ACC112 (cell line): ENCODE measurements around the gene DUSP9.
"Not testable (repeated sequence)": the region's sequence is repeated elsewhere in the genome, so short reads cannot be mapped to it uniquely, and the experiment has no call there.

ENCODE experiments used
- H2AFZ ChIP-seq: fragments of 200-600 bp; sonication (generic); one replicate; pipeline ENCODE4 v1.6.0; 2017; ENCODE audit warnings: antibody characterized with exemption, low read length; ENCODE audit not compliant: unreplicated experiment
- H3K27ac ChIP-seq: fragments of 200-600 bp; sonication (generic); 2 replicates; pipeline ENCODE4 v1.5.1; 2014; ENCODE audit warnings: low read depth, mild to moderate bottlenecking, antibody characterized with exemption, low read length, moderate library complexity
- H3K27me3 ChIP-seq: fragments of 200-600 bp; sonication (generic); 2 replicates; pipeline ENCODE4 v1.6.1; 2014; ENCODE audit warnings: mild to moderate bottlenecking, antibody characterized with exemption, low read length, moderate library complexity, mixed read lengths; ENCODE audit not compliant: insufficient read depth
- H3K36me3 ChIP-seq: fragments of 200-600 bp; sonication (generic); 2 replicates; pipeline ENCODE4 v1.6.1; 2016; ENCODE audit warnings: mild to moderate bottlenecking, antibody characterized with exemption, low read length, moderate library complexity, mixed read lengths; ENCODE audit not compliant: insufficient read depth
- H3K4me1 ChIP-seq: fragments of 200-600 bp; sonication (generic); one replicate; pipeline ENCODE4 v1.6.1; 2016; ENCODE audit warnings: low read length, mixed read lengths; ENCODE audit not compliant: insufficient read depth, unreplicated experiment, control insufficient read depth
- H3K4me3 ChIP-seq: fragments of 200-600 bp; sonication (generic); 2 replicates; pipeline ENCODE4 v1.5.1; 2014; ENCODE audit warnings: mild to moderate bottlenecking, low read depth, low read length
- H3K79me2 ChIP-seq: fragments of 200-600 bp; sonication (generic); one replicate; pipeline ENCODE4 v1.6.0; 2016; ENCODE audit warnings: low read length; ENCODE audit not compliant: control insufficient read depth, unreplicated experiment, insufficient read depth

DUSP9 gene

GRCh38 chrX:153683486-153683885 lies 36.5 kb downstream of the DUSP9 start:
- H3K36me3 ChIP-seq, H3K4me1 ChIP-seq, H3K27me3 ChIP-seq, H3K4me3 ChIP-seq, H3K79me2 ChIP-seq, H2AFZ ChIP-seq, H3K27ac ChIP-seq: not testable (repeated sequence)

DNA sequence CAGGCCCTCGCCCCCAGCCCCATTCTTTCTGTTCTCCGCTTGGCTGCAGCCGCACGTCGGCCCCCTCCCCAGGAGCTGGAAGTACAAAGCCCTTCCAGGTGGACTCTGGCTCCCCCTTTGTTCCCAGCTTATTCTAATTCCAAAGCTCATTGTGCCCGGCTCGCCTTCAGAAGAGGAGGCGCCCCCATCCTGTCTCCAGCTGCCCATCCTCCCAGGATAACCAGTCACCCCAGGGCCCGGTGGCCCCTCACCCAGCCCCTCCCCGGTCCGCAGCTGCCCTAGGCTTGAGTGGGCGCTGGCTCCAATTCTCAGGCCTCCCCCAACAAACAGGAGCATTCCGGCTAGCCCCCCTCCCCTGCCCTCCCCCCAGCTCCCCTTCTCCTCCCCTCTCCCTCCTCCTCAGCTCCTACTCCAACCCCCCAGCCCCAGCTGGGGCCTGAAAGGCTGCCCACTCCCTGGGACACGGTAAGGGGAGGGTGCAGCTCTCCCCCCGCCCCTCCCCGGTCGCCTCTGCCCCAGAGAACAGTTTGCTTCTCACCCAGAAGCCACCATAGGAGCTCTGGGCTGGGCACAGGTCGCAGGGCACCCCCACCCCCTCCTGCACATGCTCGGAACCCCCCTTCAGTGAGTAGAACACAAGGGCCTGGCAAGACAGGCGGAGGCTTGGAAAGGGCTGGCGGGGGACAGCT lies 37.6 kb downstream of the DUSP9 start:
- Histone ChIP-seq H3K36me3 (no peaks in the 10 kb centered on the region), H3K79me2 (no peaks in the 10 kb centered on the region), H2AFZ (no peak overlapping the region), H3K4me3 (no peak overlapping the region), H3K27me3 (no peaks in the 10 kb centered on the region), H3K27ac (no peak overlapping the region), H3K4me1 (no peaks in the 10 kb centered on the region)

DNA sequence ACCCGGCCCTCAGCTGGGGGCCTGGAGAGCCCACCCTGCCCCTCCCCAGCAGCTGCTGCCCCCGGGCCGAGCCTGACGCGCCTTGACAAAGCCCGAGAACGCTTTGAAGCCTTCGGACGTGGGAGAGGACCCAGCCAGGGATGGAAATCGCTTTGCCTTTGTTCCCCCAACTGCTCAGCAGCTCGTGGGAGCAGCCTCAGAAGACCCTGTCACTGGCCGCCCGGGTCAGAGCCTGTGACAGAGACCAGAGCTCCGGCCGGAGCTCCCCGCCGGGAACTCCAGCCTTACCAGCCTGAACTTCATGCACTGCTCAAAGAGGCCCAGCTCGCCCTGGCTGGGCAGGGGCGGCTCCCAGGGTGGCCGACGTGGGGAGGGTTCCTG lies 38.1 kb downstream of the DUSP9 start:
- no peaks in the 10 kb centered on the region for H3K27me3 ChIP-seq
- H3K36me3 ChIP-seq: no peaks in the 10 kb centered on the region
- H3K4me3 ChIP-seq: no peak overlapping the region
- no peaks in the 10 kb centered on the region for H3K79me2 ChIP-seq
- no peak overlapping the region for H2AFZ ChIP-seq
- peaks cover 3% of the 10 kb centered on the region for H3K4me1 ChIP-seq
- H3K27ac ChIP-seq: no peak overlapping the region

DNA sequence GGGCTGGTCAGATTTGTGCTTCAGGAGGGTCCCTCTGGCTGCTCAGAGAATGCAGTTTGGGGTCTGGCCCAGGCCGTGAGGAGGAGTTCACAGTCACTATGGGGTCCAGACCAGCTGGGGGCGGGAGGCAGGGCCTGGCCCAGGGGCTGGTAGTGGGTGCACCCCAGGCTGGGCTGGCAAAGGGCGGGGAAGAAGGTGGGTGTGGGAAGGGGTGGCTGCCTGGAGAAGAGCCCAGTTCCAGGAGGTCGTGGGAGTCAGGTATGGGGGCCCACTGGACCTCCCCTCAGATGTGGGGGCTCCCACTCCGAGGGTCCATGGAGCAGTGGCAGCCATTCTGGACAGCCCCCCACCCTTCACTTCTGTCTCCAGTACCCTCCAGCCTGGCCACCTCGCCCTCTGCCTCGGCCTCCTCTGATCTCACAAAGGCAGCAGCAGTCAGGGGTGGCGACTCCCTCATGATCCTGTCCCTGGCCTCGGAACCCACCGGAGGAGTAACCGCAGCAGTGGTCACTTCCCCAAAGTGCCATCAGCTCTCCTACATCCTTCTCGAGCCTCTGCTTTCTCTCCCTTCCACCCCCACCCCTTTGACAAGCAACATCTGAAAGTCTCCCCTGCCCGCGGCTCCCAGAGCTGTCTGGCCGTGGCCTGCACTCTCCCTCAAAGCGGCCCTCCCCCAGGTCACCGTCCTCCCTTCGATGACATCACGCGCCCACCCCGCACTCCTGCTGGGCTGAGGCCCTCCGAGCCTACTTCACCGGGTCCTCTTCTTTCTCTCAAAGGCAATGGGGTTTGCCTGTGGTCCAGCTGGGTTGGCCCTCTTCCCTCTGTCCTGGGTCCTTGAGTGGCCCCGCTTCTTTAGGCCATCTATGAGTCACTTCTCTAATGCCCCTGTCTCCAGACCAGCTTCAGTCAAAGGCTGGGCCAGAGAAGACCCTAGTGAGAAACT lies 39.0 kb downstream of the DUSP9 start:
- Histone ChIP-seq H3K4me3 (no peak overlapping the region), H3K36me3 (no peaks in the 10 kb centered on the region), H3K4me1 (peaks cover 3% of the 10 kb centered on the region), H3K79me2 (no peaks in the 10 kb centered on the region), H3K27me3 (no peaks in the 10 kb centered on the region), H3K27ac (no peak overlapping the region), H2AFZ (no peak overlapping the region)

DNA sequence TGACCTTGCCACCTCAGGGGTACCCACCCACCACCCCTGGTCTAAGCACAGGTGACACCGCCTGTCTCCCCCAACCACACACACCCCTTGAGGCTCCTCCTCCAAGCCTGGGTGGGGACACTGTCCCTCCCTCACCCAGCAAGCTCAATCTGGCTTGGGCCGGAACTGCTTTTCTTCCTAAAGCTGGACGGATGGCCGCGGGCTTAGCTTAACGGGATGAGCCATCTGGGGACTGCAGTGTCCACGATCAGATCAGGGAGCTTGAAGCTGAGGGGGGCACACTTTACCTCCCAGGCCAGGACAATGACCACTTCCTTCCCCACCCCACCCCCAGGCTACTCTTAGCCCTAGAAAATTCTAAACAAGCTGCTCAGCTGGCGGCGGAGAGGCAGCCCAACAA lies 39.7 kb downstream of the DUSP9 start:
- no peaks in the 10 kb centered on the region for H3K36me3 ChIP-seq
- H3K4me3 ChIP-seq: no peak overlapping the region
- no peak overlapping the region for H2AFZ ChIP-seq
- no peak overlapping the region for H3K27ac ChIP-seq
- no peaks in the 10 kb centered on the region for H3K79me2 ChIP-seq
- peaks cover 3% of the 10 kb centered on the region for H3K4me1 ChIP-seq
- no peaks in the 10 kb centered on the region for H3K27me3 ChIP-seq

DNA sequence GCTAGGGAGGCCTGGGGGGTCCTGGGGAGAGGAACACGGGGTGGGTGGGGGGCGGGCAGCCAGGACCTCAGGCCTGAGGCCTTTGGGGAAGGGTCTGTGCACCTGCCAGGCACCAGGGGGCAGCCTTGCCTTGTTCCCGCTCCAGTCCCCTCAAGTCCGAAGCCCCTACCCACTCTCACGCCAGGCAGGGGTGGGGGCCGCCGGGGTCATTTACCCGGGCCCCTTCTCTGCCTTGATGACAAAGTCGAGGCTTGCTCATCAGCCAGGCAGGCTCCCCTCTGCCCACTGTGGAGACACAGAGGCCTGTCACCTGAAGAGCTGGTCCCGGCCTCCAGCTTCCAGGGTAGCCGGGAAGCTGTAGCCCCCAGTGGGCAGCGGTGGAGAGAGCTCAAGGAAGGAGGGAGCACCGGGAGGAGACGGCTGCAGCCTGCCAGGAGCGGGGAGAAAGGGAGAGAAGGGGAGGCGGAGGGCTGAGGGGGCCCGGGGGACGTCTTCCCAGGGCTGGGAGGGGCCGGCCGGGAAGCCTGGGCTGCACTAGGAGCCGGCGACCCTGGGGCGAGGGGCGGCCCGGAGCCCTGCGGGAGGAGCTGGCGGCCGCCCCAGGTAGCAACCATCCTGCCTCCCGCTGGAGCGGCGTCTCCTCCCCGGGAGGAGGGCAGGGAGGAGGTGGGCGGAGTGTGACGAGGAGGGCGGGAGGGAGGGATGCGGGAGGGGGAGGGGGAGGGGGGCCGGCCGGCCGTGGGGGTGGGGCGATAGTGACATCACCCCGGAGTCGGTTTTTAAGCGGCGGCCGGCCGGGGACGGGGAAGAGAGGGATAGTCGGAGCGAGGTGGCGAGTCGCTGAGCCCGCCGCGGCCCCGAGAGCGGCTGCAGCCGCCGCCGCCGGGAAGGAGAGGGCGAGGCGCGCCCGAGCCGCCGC lies 40.4 kb downstream of the DUSP9 start, which contains the start of gene SLC6A8:
SLC6A8 (plus strand) TSS at position 806 of the 919 bp plus-strand sequence. CDS start 649 bp downstream, outside the sequence.
- H3K36me3 ChIP-seq: no peaks in the 10 kb centered on the region
- no peaks in the 10 kb centered on the region for H3K79me2 ChIP-seq
- H3K4me3 ChIP-seq: peak within 1 kb of the TSS; percentile 66
- no peaks in the 10 kb centered on the region for H3K27me3 ChIP-seq
- H3K27ac ChIP-seq: no peak within 1 kb of the TSS
- H3K4me1 ChIP-seq: peaks cover 3% of the 10 kb centered on the region
- no peak within 1 kb of the TSS for H2AFZ ChIP-seq

GRCh38 chrX:153688071-153688470 lies 41.1 kb downstream of the DUSP9 start:
- Histone ChIP-seq H2AFZ (no peak overlapping the region), H3K27ac (no peak overlapping the region), H3K79me2 (no peaks in the 10 kb centered on the region), H3K36me3 (no peaks in the 10 kb centered on the region), H3K4me1 (peaks cover 3% of the 10 kb centered on the region), H3K27me3 (no peaks in the 10 kb centered on the region), H3K4me3 (no peak overlapping the region)

GRCh38 chrX:153688506-153688905 lies 41.5 kb downstream of the DUSP9 start:
- Histone ChIP-seq H3K27ac (no peak overlapping the region), H3K79me2 (no peaks in the 10 kb centered on the region), H3K4me3 (peak overlapping the region; percentile 66), H3K36me3 (no peaks in the 10 kb centered on the region), H3K27me3 (no peaks in the 10 kb centered on the region), H2AFZ (no peak overlapping the region), H3K4me1 (peaks cover 3% of the 10 kb centered on the region)

- H3K4me3 ChIP-seq: peak overlapping the region; percentile 66
- H3K27ac ChIP-seq: no peak overlapping the region
- H3K36me3 ChIP-seq: no peaks in the 10 kb centered on the region
- H3K4me1 ChIP-seq: peaks cover 3% of the 10 kb centered on the region
- H3K79me2 ChIP-seq: no peaks in the 10 kb centered on the region
- no peak overlapping the region for H2AFZ ChIP-seq
- H3K27me3 ChIP-seq: no peaks in the 10 kb centered on the region
These were observed 42.0 kb downstream of the DUSP9 start for GRCh38 chrX:153688911-153689590.
